HFFc6 (cell line): ENCODE data around the gene LARP1. TPM values are rescaled to one million over a fixed set of nuclear protein-coding genes. Genes with fewer than 3 reads are reported as not detected.
"Not testable (repeated sequence)": the region's sequence is repeated elsewhere in the genome, so short reads cannot be mapped to it uniquely, and the experiment has no call there.

ENCODE experiments used
- DNase-seq: peaks from one replicate; pipeline ENCODE4 v3.0.0-alpha.2; 2018
- H3K27ac Mint-ChIP-seq: 2 replicates; pipeline ENCODE4 v1.8.0; 2020; ENCODE audit warnings: mild to moderate bottlenecking, mixed read lengths
- H3K27me3 Mint-ChIP-seq: 2 replicates; pipeline ENCODE4 v1.8.0; 2021; ENCODE audit warnings: mild to moderate bottlenecking, moderate library complexity, mixed read lengths; ENCODE audit not compliant: insufficient read depth
- H3K36me3 Mint-ChIP-seq: 2 replicates; pipeline ENCODE4 v1.8.0; 2021; ENCODE audit warnings: low read depth, mixed read lengths
- H3K4me1 Mint-ChIP-seq: 2 replicates; pipeline ENCODE4 v1.8.0; 2020; ENCODE audit warnings: low read depth, mixed read lengths
- H3K4me3 Mint-ChIP-seq: 2 replicates; pipeline ENCODE4 v1.8.0; 2020; ENCODE audit warnings: mild to moderate bottlenecking, moderate library complexity, mixed read lengths
- H3K9me3 Mint-ChIP-seq: 2 replicates; pipeline ENCODE4 v1.8.0; 2020; ENCODE audit warnings: mild to moderate bottlenecking, mixed read lengths
- CTCF ChIP-seq: fragments of 200-600 bp; sonication (generic); IDR thresholded peaks from 2 replicates; pipeline ENCODE4 v1.5.0; 2021; ENCODE audit warnings: antibody characterized with exemption, mild to moderate bottlenecking
- total RNA-seq, 6 experiments: library from RNA; stranded (reverse); fragmentation: NEBNext Ultra II Directional; extraction: Animal tissue kit (Norgen Biotek cat#: 25700); gene quantifications; 2 replicates in 1 of 6; 3 replicates in 5 of 6; pipeline ENCODE4 v1.2.3, GENCODE V29; 2021

Gene LARP1
- total RNA-seq, 6 experiments from 2014 or later: 204 to 228 (median 208) TPM

GRCh38 chr5:154830596-154830995 is 75.4 kb downstream of the LARP1 start:
- no peak for DNase-seq
- Mint-ChIP-seq H3K27me3 (no peaks in the 10 kb centered on the region; the same call in 1 of the 2 replicates), H3K4me1 (peaks cover 27% of the 10 kb centered on the region), H3K36me3 (no peaks in the 10 kb centered on the region), H3K9me3 (no peaks in the 10 kb centered on the region), H3K27ac (no peak overlapping the region), H3K4me3 (no peak overlapping the region)
- no peak for TF ChIP-seq CTCF

- Mint-ChIP-seq H3K9me3 (no peaks in the 10 kb centered on the region), H3K27ac (no peak overlapping the region), H3K4me3 (no peak overlapping the region), H3K4me1 (peaks cover 27% of the 10 kb centered on the region), H3K27me3 (no peaks in the 10 kb centered on the region; the same call in 1 of the 2 replicates), H3K36me3 (no peaks in the 10 kb centered on the region)
- DNase-seq: no peak
- no peak for TF ChIP-seq CTCF
Measured at GRCh38 chr5:154831451-154831850, 76.3 kb downstream of the LARP1 start.

- H3K4me3 Mint-ChIP-seq, H3K9me3 Mint-ChIP-seq, H3K27ac Mint-ChIP-seq, H3K27me3 Mint-ChIP-seq, DNase-seq, H3K36me3 Mint-ChIP-seq: not testable (repeated sequence)
- peaks cover 27% of the 10 kb centered on the region for H3K4me1 Mint-ChIP-seq
Measured at GRCh38 chr5:154832804-154833203, 77.6 kb downstream of the LARP1 start.

GRCh38 chr5:154834053-154834452 is 78.9 kb downstream of the LARP1 start:
- no peak for TF ChIP-seq CTCF
- Mint-ChIP-seq H3K4me1 (peaks cover 27% of the 10 kb centered on the region), H3K27me3 (no peaks in the 10 kb centered on the region; the same call in 1 of the 2 replicates), H3K9me3 (no peaks in the 10 kb centered on the region), H3K4me3 (no peak overlapping the region), H3K36me3 (no peaks in the 10 kb centered on the region), H3K27ac (no peak overlapping the region)
- DNase-seq: no peak

- not testable (repeated sequence) for H3K27ac Mint-ChIP-seq, H3K4me3 Mint-ChIP-seq, H3K9me3 Mint-ChIP-seq, H3K36me3 Mint-ChIP-seq, DNase-seq, H3K27me3 Mint-ChIP-seq
- peaks cover 16% of the 10 kb centered on the region for H3K4me1 Mint-ChIP-seq
Measured at GRCh38 chr5:154835701-154836052, 80.5 kb downstream of the LARP1 start.

- Mint-ChIP-seq H3K27ac (no peak overlapping the region), H3K4me3 (no peak overlapping the region), H3K4me1 (peaks cover 18% of the 10 kb centered on the region), H3K36me3 (no peaks in the 10 kb centered on the region), H3K9me3 (no peaks in the 10 kb centered on the region), H3K27me3 (no peaks in the 10 kb centered on the region; the same call in 1 of the 2 replicates)
- DNase-seq: no peak
- TF ChIP-seq CTCF: no peak
Measured at GRCh38 chr5:154836225-154836624, 81.0 kb downstream of the LARP1 start.
